IMR-90 (cell line): Measurements from ENCODE around the gene NBEAL1.

Experiments
- CHD1 ChIP-seq: IDR thresholded peaks from 2 replicates; pipeline ENCODE4 v1.6.1; 2012; ENCODE audit warnings: low read depth, low read length, improper control_type of control experiment
- TF ChIP-seq, protein P1 (sequence below): conservative IDR thresholded peaks from 2 replicates; pipeline ENCODE4 v1.5.1; 2012; ENCODE audit warnings: mild to moderate bottlenecking, low read depth, low read length, improper control_type of control experiment

DNA sequence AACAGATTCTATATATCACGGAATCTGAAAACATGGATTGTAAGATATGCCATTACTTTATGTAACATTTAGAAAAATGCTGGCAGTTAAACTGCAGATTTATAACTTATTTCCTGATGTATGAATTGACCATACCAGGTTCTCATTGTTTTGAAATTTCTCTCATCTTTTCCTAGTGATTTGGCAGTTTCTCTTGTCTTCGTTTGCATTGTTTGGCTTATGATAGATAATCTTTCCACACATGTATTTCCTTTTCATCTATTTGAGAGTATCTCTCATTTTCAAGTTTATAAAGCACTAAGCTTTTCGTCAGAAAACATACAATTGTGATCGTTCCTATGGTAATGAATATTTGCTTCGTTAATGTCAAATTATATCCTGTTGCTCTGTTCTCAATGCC lies 16.3 kb downstream of the NBEAL1 start:
- TF ChIP-seq, protein P1, sequence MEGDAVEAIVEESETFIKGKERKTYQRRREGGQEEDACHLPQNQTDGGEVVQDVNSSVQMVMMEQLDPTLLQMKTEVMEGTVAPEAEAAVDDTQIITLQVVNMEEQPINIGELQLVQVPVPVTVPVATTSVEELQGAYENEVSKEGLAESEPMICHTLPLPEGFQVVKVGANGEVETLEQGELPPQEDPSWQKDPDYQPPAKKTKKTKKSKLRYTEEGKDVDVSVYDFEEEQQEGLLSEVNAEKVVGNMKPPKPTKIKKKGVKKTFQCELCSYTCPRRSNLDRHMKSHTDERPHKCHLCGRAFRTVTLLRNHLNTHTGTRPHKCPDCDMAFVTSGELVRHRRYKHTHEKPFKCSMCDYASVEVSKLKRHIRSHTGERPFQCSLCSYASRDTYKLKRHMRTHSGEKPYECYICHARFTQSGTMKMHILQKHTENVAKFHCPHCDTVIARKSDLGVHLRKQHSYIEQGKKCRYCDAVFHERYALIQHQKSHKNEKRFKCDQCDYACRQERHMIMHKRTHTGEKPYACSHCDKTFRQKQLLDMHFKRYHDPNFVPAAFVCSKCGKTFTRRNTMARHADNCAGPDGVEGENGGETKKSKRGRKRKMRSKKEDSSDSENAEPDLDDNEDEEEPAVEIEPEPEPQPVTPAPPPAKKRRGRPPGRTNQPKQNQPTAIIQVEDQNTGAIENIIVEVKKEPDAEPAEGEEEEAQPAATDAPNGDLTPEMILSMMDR: no peak
- TF ChIP-seq CHD1: no peak
